ENCODE measurements around the gene FER. TPM values are rescaled to one million over a fixed set of nuclear protein-coding genes. Genes with fewer than 3 reads are reported as not detected.

Gene FER
- total and polyA plus RNA-seq, 2 of the 13 experiments (the other 11 are each of a cell fraction or from before 2014, with no cell fraction given): 7.9 to 29.0 TPM

- intact Hi-C loops (cut with micrococcal nuclease; ENCODE audit: unreplicated experiment) (loop anchor here (10.0 kb wide), 1 partner anchor 239 kb away; no protein-coding TSS in a partner anchor), in situ Hi-C loops (cut with HindIII; ENCODE audit: extremely low pct_ligation_motif_present, low pct_unique_long_range_greater_than_20kb) (no loop called here)
- FAIRE-seq: no peak
- WGBS (ENCODE audit: low lambda C conversion rate): 24% methylated on average over 11 of the region's 11 CpGs
- ATAC-seq: no peak
- no peaks in the 10 kb centered on the region for H3K36me3 ChIP-seq (replicated peaks in 1 of 2; ENCODE audit: control insufficient read depth in 1 of 2, insufficient read depth in 2 of 2, low read length in 2 of 2)
- no peak for DNase-seq (ENCODE audit: low spot score)
- BruUV-seq (replicated peaks): no TSS peak
- H3K4me2 ChIP-seq (ENCODE audit: low read depth, low read length): no peak overlapping the region
- H2AFZ ChIP-seq (ENCODE audit: low read length): no peak overlapping the region
- H3K9ac ChIP-seq (ENCODE audit: insufficient read depth, low read depth, low read length): no peak overlapping the region
- no peak overlapping the region for H3K27ac ChIP-seq (ENCODE audit: extremely low read length, insufficient read depth, low read length)
- H3K27me3 ChIP-seq (ENCODE audit: control insufficient read depth in 1 of 2, insufficient read depth in 2 of 2, low read length in 2 of 2): peaks cover 3 to 20% of the 10 kb centered on the region in 2 experiments; a peak in 3 of 5 replicates
- no peak overlapping the region for H3K4me3 ChIP-seq (replicated peaks in 1 of 3; ENCODE audit: insufficient read depth in 1 of 3, low read depth in 2 of 3, low read length in 3 of 3)
- no peaks in the 10 kb centered on the region for H3K9me3 ChIP-seq (ENCODE audit: low read length)
- no peaks in the 10 kb centered on the region for H4K20me1 ChIP-seq (ENCODE audit: insufficient read depth, low read length)
- no peak for TF ChIP-seq ZNF18 (CRISPR knock-in tag; IDR thresholded peaks at IDR 0.05; ENCODE audit: insufficient replicate concordance)
- no peak for TF ChIP-seq PHF5A (CRISPR knock-in tag; IDR thresholded peaks at IDR 0.05; ENCODE audit: low read depth, unreplicated experiment)
- TF ChIP-seq SMAD3 (CRISPR knock-in tag; IDR thresholded peaks at IDR 0.05): no peak
- TF ChIP-seq ZNF720 (CRISPR knock-in tag; IDR thresholded peaks at IDR 0.05): no peak
- no peak for TF ChIP-seq ZBTB2 (CRISPR knock-in tag; IDR thresholded peaks at IDR 0.05; ENCODE audit: low read depth)
- TF ChIP-seq HES4 (CRISPR knock-in tag; IDR thresholded peaks at IDR 0.05; ENCODE audit: borderline replicate concordance): no peak
- TF ChIP-seq ZNF101 (CRISPR knock-in tag; IDR thresholded peaks at IDR 0.05; ENCODE audit: borderline replicate concordance, low read depth): no peak
- TF ChIP-seq E2F5 (CRISPR knock-in tag; conservative IDR thresholded peaks at IDR 0.05): no peak
- H3K79me2 ChIP-seq (ENCODE audit: insufficient read depth, low read length): no peaks in the 10 kb centered on the region
- ChIA-PET CTCF (ENCODE audit: low intra/inter-chr PET ratio, low total read pairs) (no interaction called here), POLR2A (no interaction called here)
- H3K4me1 ChIP-seq (ENCODE audit: insufficient read depth, low read length): 0 out of 2 replicates have a peak, but pooled peaks cover 6% of the 10 kb centered on the region
Measured at GRCh38 chr5:109225716-109226625, 478.3 kb downstream of the FER start.

Measured in HepG2 (cell line).